HepG2 (cell line): ENCODE data around the gene WDR93. TPM values are rescaled to one million over a fixed set of nuclear protein-coding genes. Genes with fewer than 3 reads are reported as not detected.

Source experiments
- ATM ChIP-seq: fragments of 450-650 bp; IDR thresholded peaks from 2 replicates; pipeline ENCODE4 v1.7.1; 2017; ENCODE audit warnings: mild to moderate bottlenecking, borderline replicate concordance
- CREBL2 ChIP-seq: sonication (generic); formaldehyde crosslinking; IDR thresholded peaks from 2 replicates; pipeline ENCODE4 v1.8.1; 2023; ENCODE audit warnings: missing genetic modification reagents, mild to moderate bottlenecking, borderline replicate concordance
- DMTF1 ChIP-seq: sonication (generic); formaldehyde crosslinking; IDR thresholded peaks from 2 replicates; pipeline ENCODE4 v1.4.0; 2020; ENCODE audit warnings: mild to moderate bottlenecking, missing genetic modification reagents
- ETV5 ChIP-seq: IDR thresholded peaks from 2 replicates; pipeline ENCODE4 v1.6.1; 2018; ENCODE audit warnings: missing biosample characterization, missing genetic modification reagents, inconsistent platforms, borderline replicate concordance
- GZF1 ChIP-seq: sonication (generic); formaldehyde crosslinking; IDR thresholded peaks from 2 replicates; pipeline ENCODE4 v1.5.1; 2020; ENCODE audit warnings: mild to moderate bottlenecking, missing genetic modification reagents
- HNRNPH1 ChIP-seq: fragments of 200-400 bp; formaldehyde crosslinking; optimal IDR thresholded peaks from 2 replicates; pipeline ENCODE3; 2017; ENCODE audit warnings: mild to moderate bottlenecking, low read depth, low read length
- JDP2 ChIP-seq: sonication (generic); formaldehyde crosslinking; IDR thresholded peaks from 2 replicates; pipeline ENCODE4 v1.8.1; 2022; ENCODE audit warnings: missing genetic modification reagents, borderline replicate concordance
- MTA1 ChIP-seq: sonication (generic); formaldehyde crosslinking; IDR thresholded peaks from 2 replicates; pipeline ENCODE4 v1.4.0; 2020; ENCODE audit warnings: missing genetic modification reagents, mild to moderate bottlenecking, borderline replicate concordance
- MXD1 ChIP-seq: sonication (generic); formaldehyde crosslinking; IDR thresholded peaks from 2 replicates; pipeline ENCODE4 v1.4.0; 2020; ENCODE audit warnings: mild to moderate bottlenecking, missing genetic modification reagents
- PAXIP1 ChIP-seq: sonication (generic); formaldehyde crosslinking; conservative IDR thresholded peaks from 2 replicates; pipeline ENCODE4 v1.4.0; 2020; ENCODE audit warnings: mild to moderate bottlenecking, missing genetic modification reagents, moderate library complexity
- SALL2 ChIP-seq: sonication (generic); formaldehyde crosslinking; IDR thresholded peaks from 2 replicates; pipeline ENCODE4 v1.8.1; 2023; ENCODE audit warnings: mild to moderate bottlenecking, missing genetic modification reagents, inconsistent platforms
- SIX4 ChIP-seq: sonication (generic); formaldehyde crosslinking; IDR thresholded peaks from 2 replicates; pipeline ENCODE4 v1.4.0; 2020; ENCODE audit warnings: missing genetic modification reagents
- STAT6 ChIP-seq: sonication (generic); formaldehyde crosslinking; IDR thresholded peaks from 2 replicates; pipeline ENCODE4 v1.4.0; 2020; ENCODE audit warnings: missing genetic modification reagents, mild to moderate bottlenecking, borderline replicate concordance
- THYN1 ChIP-seq: sonication (generic); formaldehyde crosslinking; IDR thresholded peaks from 2 replicates; pipeline ENCODE4 v1.8.1; 2023; ENCODE audit warnings: low read depth, mild to moderate bottlenecking, moderate library complexity, missing genetic modification reagents, borderline replicate concordance
- ZFAT ChIP-seq: sonication (generic); formaldehyde crosslinking; conservative IDR thresholded peaks from 2 replicates; pipeline ENCODE4 v1.8.1; 2023; ENCODE audit warnings: missing genetic modification reagents, inconsistent platforms
- ZNF138 ChIP-seq: sonication (generic); formaldehyde crosslinking; IDR thresholded peaks from 2 replicates; pipeline ENCODE4 v1.5.0; 2020; ENCODE audit warnings: mild to moderate bottlenecking, low read depth, missing genetic modification reagents
- ZNF430 ChIP-seq: sonication (generic); formaldehyde crosslinking; IDR thresholded peaks from 2 replicates; pipeline ENCODE4 v1.9.0; 2021; ENCODE audit warnings: mild to moderate bottlenecking, missing genetic modification reagents
- ZNF546 ChIP-seq: sonication (generic); formaldehyde crosslinking; conservative IDR thresholded peaks from 2 replicates; pipeline ENCODE4 v1.8.1; 2023; ENCODE audit warnings: mild to moderate bottlenecking, missing genetic modification reagents
- ZNF567 ChIP-seq: sonication (generic); formaldehyde crosslinking; IDR thresholded peaks from 2 replicates; pipeline ENCODE4 v1.8.1; 2023; ENCODE audit warnings: mild to moderate bottlenecking, missing genetic modification reagents, borderline replicate concordance
- polyA plus RNA-seq, 8 experiments: library from polyadenylated mRNA; depleted of rRNA in 3 of 8; stranded (reverse) in 7 of 8; unstranded in 1 of 8; fragments of >200 nt; fragmentation: Illumina TruSeq in 4 of 8; extraction: Trizol in 4 of 8; gene quantifications; 2 replicates each; pipeline versions ENCODE4 v1.2.1 to v1.2.3, GENCODE V29; 2011 to 2016; ENCODE audit warnings: low read depth in 4 of 8, missing spikeins in 1 of 8, mixed read lengths in 1 of 8; ENCODE audit not compliant: insufficient read depth in 1 of 8
- total RNA-seq, 5 experiments: library from RNA; depleted of rRNA; stranded (reverse); fragments of >200 nt; fragmentation: Illumina TruSeq; extraction: Trizol; gene quantifications; 2 replicates each; pipeline ENCODE4 v1.2.3, GENCODE V29; 2016; ENCODE audit warnings: low read depth in 1 of 5

Gene WDR93
- total and polyA plus RNA-seq, 2 of the 13 experiments (the other 11 are each of a cell fraction or from before 2014, with no cell fraction given): 0.07 TPM; not detected in 1

- TF ChIP-seq PAXIP1 (CRISPR knock-in tag): peak; percentile 52; the same call in 1 of the 2 replicates
- no peak for TF ChIP-seq HNRNPH1
- TF ChIP-seq ZNF430: no peak
- no peak for TF ChIP-seq CREBL2 (CRISPR knock-in tag)
- TF ChIP-seq MXD1 (CRISPR knock-in tag): no peak
- 0 out of 2 replicates have a peak, but pooled peaks have one; percentile 42 for TF ChIP-seq GZF1 (CRISPR knock-in tag)
- TF ChIP-seq STAT6 (CRISPR knock-in tag): no peak
- TF ChIP-seq ETV5 (CRISPR knock-in tag): no peak; the same call in 1 of the 2 replicates
- no peak for TF ChIP-seq ATM
- TF ChIP-seq THYN1 (CRISPR knock-in tag): no peak
- TF ChIP-seq SALL2 (CRISPR knock-in tag): no peak
- no peak for TF ChIP-seq ZNF567 (CRISPR knock-in tag)
- no peak for TF ChIP-seq JDP2 (CRISPR knock-in tag)
- 0 out of 2 replicates have a peak, but pooled peaks have one; percentile 8 for TF ChIP-seq ZNF546 (CRISPR knock-in tag)
- TF ChIP-seq ZNF138 (CRISPR knock-in tag): 0 out of 2 replicates have a peak, but pooled peaks have one; percentile 52
- TF ChIP-seq SIX4: no peak
- TF ChIP-seq ZFAT (CRISPR knock-in tag): no peak
- no peak for TF ChIP-seq MTA1 (CRISPR knock-in tag)
- no peak for TF ChIP-seq DMTF1 (CRISPR knock-in tag)
Observed at GRCh38 chr15:89690276-89691218, at the start of gene WDR93, which contains the start of gene PEX11A (continued).
